Erythroblast (primary cell): Measurements from ENCODE around the gene FOXP1.
A peak's percentile ranks its signal among the peaks of the same experiment; 100 is the strongest.

Source experiments
- DNase-seq, 2 experiments: peaks; one replicate each; lab custom pipeline; 2025; lab: John Stamatoyannopoulos, UW
- GATA1 ChIP-seq: IDR thresholded peaks from 2 replicates; pipeline ENCODE4 v1.6.1; 2011; ENCODE audit warnings: low read depth, mild to moderate bottlenecking, control low read depth, low read length, moderate library complexity
- POLR2A ChIP-seq: IDR thresholded peaks from 2 replicates; pipeline ENCODE4 v1.6.1; 2011; ENCODE audit warnings: mild to moderate bottlenecking, low read length

FOXP1 gene

GRCh38 chr3:71582036-71582611 is 1.4 kb downstream of the FOXP1 start:
- DNase-seq = peak; percentile 56 to 69
- no peak for TF ChIP-seq GATA1
- TF ChIP-seq POLR2A = no peak

GRCh38 chr3:71581457-71582035 is 2.0 kb downstream of the FOXP1 start:
- TF ChIP-seq GATA1 = no peak
- no peak for TF ChIP-seq POLR2A
- peak; percentile 20 to 37 for DNase-seq

GRCh38 chr3:71580636-71581456 is 2.7 kb downstream of the FOXP1 start:
- peak in 1 of 2 experiments; percentile 19 for DNase-seq
- TF ChIP-seq POLR2A (no peak), GATA1 (no peak)

- DNase-seq = peak in 1 of 2 experiments; percentile 14
- no peak for TF ChIP-seq POLR2A
Observed at GRCh38 chr3:71579935-71580406, 3.6 kb downstream of the FOXP1 start.

GRCh38 chr3:71579326-71579934 is 4.1 kb downstream of the FOXP1 start:
- TF ChIP-seq GATA1 (no peak), POLR2A (no peak)
- DNase-seq = no peak

- DNase-seq = no peak
- TF ChIP-seq GATA1 (no peak), POLR2A (no peak)
Observed at GRCh38 chr3:71578054-71578751, 5.3 kb downstream of the FOXP1 start.

GRCh38 chr3:71577011-71577410 is 6.5 kb downstream of the FOXP1 start:
- no peak for TF ChIP-seq GATA1
- TF ChIP-seq POLR2A = no peak
- DNase-seq = no peak

GRCh38 chr3:71575433-71575832 is 8.1 kb downstream of the FOXP1 start:
- no peak for TF ChIP-seq GATA1
- DNase-seq = no peak

- TF ChIP-seq POLR2A (no peak), GATA1 (no peak)
- no peak for DNase-seq
Observed at GRCh38 chr3:71573181-71573580, 10.3 kb downstream of the FOXP1 start.

- DNase-seq = no peak
- TF ChIP-seq POLR2A (no peak), GATA1 (no peak)
Observed at GRCh38 chr3:71570546-71570945, 13.0 kb downstream of the FOXP1 start.

GRCh38 chr3:71568207-71568606 is 15.3 kb downstream of the FOXP1 start:
- no peak for DNase-seq
- no peak for TF ChIP-seq GATA1
- no peak for TF ChIP-seq POLR2A

- TF ChIP-seq GATA1 (no peak), POLR2A (no peak)
- no peak for DNase-seq
Observed at GRCh38 chr3:71566776-71567175, 16.8 kb downstream of the FOXP1 start.

- no peak for DNase-seq
- TF ChIP-seq GATA1 = no peak
- no peak for TF ChIP-seq POLR2A
Observed at GRCh38 chr3:71565976-71566375, 17.6 kb downstream of the FOXP1 start.
